RWPE2 (cell line): Measurements from ENCODE around the gene CSMD2.

Experiments used
- ATAC-seq: fragments of 200-7000 bp; cut with Tn5 transposase; 3 replicates; pipeline ENCODE4 v1.9.1; 2021; ENCODE audit warnings: low read depth
- DNase-seq: peaks from one replicate; pipeline ENCODE4 v3.0.0-alpha.2; 2020; ENCODE audit warnings: low spot score
- H3K27ac ChIP-seq: fragments of 450-650 bp; 2 replicates; pipeline ENCODE4 v1.5.1; 2017; ENCODE audit warnings: mild to moderate bottlenecking; ENCODE audit not compliant: poor library complexity, severe bottlenecking
- H3K27me3 ChIP-seq: fragments of 250-450 bp; sonication (Bioruptor Pico); 2 replicates; pipeline ENCODE4 v1.5.1; 2021; ENCODE audit warnings: mild to moderate bottlenecking, moderate library complexity; ENCODE audit not compliant: insufficient read depth, poor library complexity, severe bottlenecking
- H3K36me3 ChIP-seq: fragments of 250-450 bp; sonication (Bioruptor Pico); 2 replicates; pipeline ENCODE4 v1.5.1; 2020; ENCODE audit warnings: low read depth, mild to moderate bottlenecking, moderate library complexity
- H3K4me1 ChIP-seq: fragments of 250-450 bp; sonication (Bioruptor Pico); 2 replicates; pipeline ENCODE4 v1.5.1; 2021; ENCODE audit warnings: mild to moderate bottlenecking, moderate library complexity; ENCODE audit not compliant: insufficient read depth, poor library complexity, severe bottlenecking
- H3K4me3 ChIP-seq: fragments of 250-450 bp; sonication (Bioruptor Pico); 2 replicates; pipeline ENCODE4 v1.5.1; 2021; ENCODE audit warnings: mild to moderate bottlenecking, moderate library complexity; ENCODE audit not compliant: severe bottlenecking
- H3K9me3 ChIP-seq: fragments of 250-450 bp; sonication (Bioruptor Pico); 2 replicates; pipeline ENCODE4 v1.5.1; 2021; ENCODE audit warnings: mild to moderate bottlenecking, moderate library complexity; ENCODE audit not compliant: severe bottlenecking
- TF ChIP-seq, protein P1 (sequence below): fragments of 450-650 bp; IDR thresholded peaks from one replicate; pipeline ENCODE4 v1.5.1; 2017; ENCODE audit warnings: mild to moderate bottlenecking, moderate library complexity; ENCODE audit not compliant: poor library complexity, severe bottlenecking

Gene CSMD2

DNA sequence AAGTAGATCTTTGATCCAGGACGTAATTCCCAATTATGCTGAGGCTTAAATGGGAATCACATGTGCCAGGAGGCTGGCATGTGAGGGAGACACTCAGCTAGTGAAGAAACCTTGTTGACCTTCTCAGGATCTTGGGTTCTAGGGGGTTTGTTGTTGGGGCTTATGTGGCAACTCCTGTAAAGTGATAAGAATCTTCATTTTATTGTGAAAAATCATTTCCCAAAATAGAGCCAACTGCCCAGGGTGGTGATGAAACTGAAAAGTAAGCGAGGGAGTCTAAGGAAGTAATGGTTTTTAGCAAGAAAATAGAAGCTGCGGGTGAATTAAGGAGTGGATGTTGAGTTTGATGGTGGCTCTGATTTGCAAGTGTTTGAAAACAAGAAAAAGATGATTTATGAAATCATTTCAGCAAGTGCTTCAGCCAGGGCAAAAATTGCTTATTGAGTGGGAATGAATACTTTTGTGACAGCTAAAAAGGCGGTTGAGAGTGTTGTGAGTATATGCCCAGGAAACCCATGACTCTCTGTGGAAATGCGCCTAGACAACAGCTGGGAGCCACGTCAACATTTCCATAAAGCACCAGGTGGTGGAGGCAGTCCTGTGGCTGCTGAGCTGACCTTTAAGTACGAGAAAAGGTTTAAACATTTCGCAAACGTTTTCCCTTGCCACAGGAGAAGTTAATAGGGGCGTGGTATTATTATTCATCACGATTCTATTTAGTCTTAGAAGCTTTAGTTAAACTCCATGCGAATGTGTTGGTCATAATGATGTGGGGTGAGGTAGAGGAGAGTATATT is 198.5 kb downstream of the CSMD2 start:
- Histone ChIP-seq H3K9me3 (no peaks in the 10 kb centered on the region), H3K27ac (no peak overlapping the region), H3K4me1 (no peaks in the 10 kb centered on the region), H3K27me3 (no peaks in the 10 kb centered on the region), H3K36me3 (no peaks in the 10 kb centered on the region), H3K4me3 (no peak overlapping the region)
- TF ChIP-seq, protein P1, sequence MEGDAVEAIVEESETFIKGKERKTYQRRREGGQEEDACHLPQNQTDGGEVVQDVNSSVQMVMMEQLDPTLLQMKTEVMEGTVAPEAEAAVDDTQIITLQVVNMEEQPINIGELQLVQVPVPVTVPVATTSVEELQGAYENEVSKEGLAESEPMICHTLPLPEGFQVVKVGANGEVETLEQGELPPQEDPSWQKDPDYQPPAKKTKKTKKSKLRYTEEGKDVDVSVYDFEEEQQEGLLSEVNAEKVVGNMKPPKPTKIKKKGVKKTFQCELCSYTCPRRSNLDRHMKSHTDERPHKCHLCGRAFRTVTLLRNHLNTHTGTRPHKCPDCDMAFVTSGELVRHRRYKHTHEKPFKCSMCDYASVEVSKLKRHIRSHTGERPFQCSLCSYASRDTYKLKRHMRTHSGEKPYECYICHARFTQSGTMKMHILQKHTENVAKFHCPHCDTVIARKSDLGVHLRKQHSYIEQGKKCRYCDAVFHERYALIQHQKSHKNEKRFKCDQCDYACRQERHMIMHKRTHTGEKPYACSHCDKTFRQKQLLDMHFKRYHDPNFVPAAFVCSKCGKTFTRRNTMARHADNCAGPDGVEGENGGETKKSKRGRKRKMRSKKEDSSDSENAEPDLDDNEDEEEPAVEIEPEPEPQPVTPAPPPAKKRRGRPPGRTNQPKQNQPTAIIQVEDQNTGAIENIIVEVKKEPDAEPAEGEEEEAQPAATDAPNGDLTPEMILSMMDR = no peak
- DNase-seq (no peak), ATAC-seq (peak; percentile 33; the same call in 2 of the 3 replicates)

DNA sequence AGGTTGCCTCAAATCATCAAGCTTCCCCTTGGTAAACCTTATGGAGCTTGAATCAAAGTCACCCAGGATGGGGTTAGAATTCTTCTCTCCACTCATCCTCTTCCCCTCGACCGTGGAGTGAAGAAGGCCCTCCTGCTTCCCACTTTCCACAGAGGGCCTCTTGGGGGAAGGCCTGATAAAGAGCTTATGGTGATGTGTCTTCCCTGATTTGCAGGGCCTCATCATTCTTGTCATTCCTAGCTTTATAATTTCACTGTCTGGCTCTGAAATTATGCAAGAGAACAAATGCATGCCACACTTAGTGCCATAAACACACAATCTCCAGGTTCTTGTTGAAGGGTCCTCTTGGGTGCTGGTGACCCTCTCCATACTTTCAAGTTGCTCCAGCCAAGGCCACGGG is 199.9 kb downstream of the CSMD2 start:
- H3K4me3 ChIP-seq = no peak overlapping the region
- no peak for ATAC-seq
- no peak overlapping the region for H3K27ac ChIP-seq
- no peaks in the 10 kb centered on the region for H3K9me3 ChIP-seq
- TF ChIP-seq, protein P1 = no peak
- no peaks in the 10 kb centered on the region for H3K27me3 ChIP-seq
- no peak for DNase-seq
- no peaks in the 10 kb centered on the region for H3K36me3 ChIP-seq
- no peaks in the 10 kb centered on the region for H3K4me1 ChIP-seq

DNA sequence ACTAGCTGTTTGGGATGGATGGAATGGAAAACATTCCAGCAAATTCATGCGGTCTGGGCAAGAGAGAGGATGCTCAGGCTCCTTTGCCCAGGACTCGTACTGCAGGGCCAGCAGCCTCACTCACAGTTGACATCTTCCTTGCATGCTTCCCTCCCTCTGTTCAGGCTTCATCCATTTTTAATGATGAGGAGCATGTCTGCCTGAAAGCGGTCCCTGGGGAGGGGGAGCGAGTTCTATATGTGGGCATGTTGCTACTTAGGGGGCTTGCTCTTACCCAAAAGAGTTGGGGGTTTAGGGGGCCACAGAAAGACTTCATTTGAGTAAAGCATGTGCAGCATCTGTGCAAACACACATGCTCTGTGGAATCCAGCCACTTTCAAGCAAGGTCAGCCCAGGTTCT is 203.0 kb downstream of the CSMD2 start:
- no peaks in the 10 kb centered on the region for H3K36me3 ChIP-seq
- H3K4me3 ChIP-seq = no peak overlapping the region
- no peaks in the 10 kb centered on the region for H3K9me3 ChIP-seq
- H3K27me3 ChIP-seq = no peaks in the 10 kb centered on the region
- H3K27ac ChIP-seq = no peak overlapping the region
- DNase-seq (no peak), ATAC-seq (no peak)
- no peaks in the 10 kb centered on the region for H3K4me1 ChIP-seq
- TF ChIP-seq, protein P1 = no peak

DNA sequence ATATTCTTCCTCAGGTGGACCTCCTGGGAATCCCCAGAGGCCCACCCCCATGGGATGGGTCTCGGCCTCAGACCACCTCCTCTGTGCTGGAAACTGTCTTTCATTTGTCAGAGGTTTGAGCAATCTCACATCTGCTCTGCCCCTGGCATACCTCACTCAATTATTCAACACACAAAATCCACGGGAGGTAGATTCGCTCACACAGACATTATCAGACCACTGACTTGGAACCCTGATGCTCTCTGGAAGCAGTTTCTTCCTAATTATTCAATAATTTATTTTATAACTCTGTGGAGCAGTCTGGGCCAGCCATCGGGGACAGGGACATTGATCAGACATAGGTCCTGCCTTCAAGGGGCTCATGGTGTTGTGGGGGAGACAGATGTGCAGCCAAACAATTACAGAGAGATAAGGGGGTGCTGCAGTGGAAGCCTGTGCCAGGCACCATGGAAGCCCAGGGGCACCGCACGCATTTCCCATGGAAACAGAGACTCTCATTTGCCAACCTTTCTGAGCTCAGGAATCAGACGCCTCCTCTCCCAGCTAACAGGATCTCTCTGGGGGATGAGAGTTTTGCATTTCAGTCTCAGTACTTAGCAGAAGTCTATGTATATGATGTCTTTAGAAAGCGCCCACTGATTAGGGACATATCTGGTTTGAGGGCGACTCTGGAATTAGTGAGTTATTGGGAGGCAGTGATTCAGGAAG is 204.7 kb downstream of the CSMD2 start:
- no peak for DNase-seq
- no peaks in the 10 kb centered on the region for H3K36me3 ChIP-seq
- H3K4me1 ChIP-seq = no peaks in the 10 kb centered on the region
- H3K9me3 ChIP-seq = no peaks in the 10 kb centered on the region
- no peak for ATAC-seq
- no peaks in the 10 kb centered on the region for H3K27me3 ChIP-seq
- H3K4me3 ChIP-seq = no peak overlapping the region
- TF ChIP-seq, protein P1 = no peak
- no peak overlapping the region for H3K27ac ChIP-seq

DNA sequence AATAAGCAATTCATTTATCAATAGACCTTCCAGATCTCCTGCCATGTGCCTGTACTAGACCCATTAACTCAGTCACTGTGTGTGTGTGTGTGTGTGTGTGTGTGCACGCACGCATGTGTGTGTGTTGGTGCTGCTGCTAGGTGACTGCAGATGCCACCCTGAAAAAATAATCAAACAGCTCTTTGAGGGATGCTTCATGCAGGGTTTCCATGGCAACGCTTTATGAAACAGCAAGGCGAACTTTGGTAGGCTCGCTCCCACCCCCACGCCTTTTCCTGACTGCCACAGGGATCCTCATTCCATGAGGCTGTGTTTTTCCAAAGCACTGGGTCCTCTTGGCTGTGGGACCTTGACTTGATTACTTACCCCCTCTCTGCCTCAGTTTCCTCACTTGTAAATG is 207.2 kb downstream of the CSMD2 start:
- ATAC-seq = no peak
- no peak overlapping the region for H3K4me3 ChIP-seq
- no peaks in the 10 kb centered on the region for H3K4me1 ChIP-seq
- H3K27ac ChIP-seq = no peak overlapping the region
- DNase-seq = no peak
- no peaks in the 10 kb centered on the region for H3K36me3 ChIP-seq
- TF ChIP-seq, protein P1 = no peak
- H3K9me3 ChIP-seq = no peaks in the 10 kb centered on the region
- H3K27me3 ChIP-seq = no peaks in the 10 kb centered on the region
